ENCODE measurements around the gene TBC1D19. TPM values are rescaled to one million over a fixed set of nuclear protein-coding genes. Genes with fewer than 3 reads are reported as not detected.

The TBC1D19 gene
- total RNA-seq, 4 donors from 2014 or later = 19.8 to 23.4 (median 20.7) TPM

- Histone ChIP-seq H3K4me1 (no peaks in the 10 kb centered on the region), H3K9me3 (peaks cover 0 to 4% (median 0%) of the 10 kb centered on the region in 4 donors), H3K27ac (no peak overlapping the region), H3K4me3 (no peak overlapping the region), H3K27me3 (no peaks in the 10 kb centered on the region), H3K36me3 (peaks cover 0 to 7% (median 0%) of the 10 kb centered on the region in 3 donors)
- 95 to 97% methylated on average over 6 of the region's 6 CpGs for WGBS, 2 donors
- TF ChIP-seq EP300 (IDR thresholded peaks at IDR 0.05) = no peak
- TF ChIP-seq POLR2A (IDR thresholded peaks at IDR 0.05) = no peak
- no peak for TF ChIP-seq CTCF (IDR thresholded peaks at IDR 0.05)
- no peak for DNase-seq (ENCODE audit: low spot score in 2 of 2)
Observed at GRCh38 chr4:26594778-26595177, 10.9 kb downstream of the TBC1D19 start.

- Histone ChIP-seq H3K36me3 (peaks cover 0 to 7% (median 0%) of the 10 kb centered on the region in 3 donors), H3K9me3 (peaks cover 0 to 4% (median 0%) of the 10 kb centered on the region in 4 donors), H3K27me3 (no peaks in the 10 kb centered on the region), H3K27ac (no peak overlapping the region), H3K4me1 (no peaks in the 10 kb centered on the region), H3K4me3 (no peak overlapping the region)
- no peak for DNase-seq (ENCODE audit: low spot score in 2 of 2)
- 86 to 91% methylated on average over 1 of the region's 1 CpG for WGBS, 2 donors
- TF ChIP-seq CTCF (IDR thresholded peaks at IDR 0.05) (no peak), EP300 (IDR thresholded peaks at IDR 0.05) (no peak), POLR2A (IDR thresholded peaks at IDR 0.05) (no peak)
Observed at GRCh38 chr4:26596843-26597242, 13.0 kb downstream of the TBC1D19 start.

- Histone ChIP-seq H3K4me3 (no peak overlapping the region), H3K9me3 (no peaks in the 10 kb centered on the region), H3K36me3 (peaks cover 0 to 7% (median 0%) of the 10 kb centered on the region in 3 donors), H3K4me1 (no peaks in the 10 kb centered on the region), H3K27me3 (no peaks in the 10 kb centered on the region), H3K27ac (no peak overlapping the region)
- TF ChIP-seq CTCF (IDR thresholded peaks at IDR 0.05) = no peak
- no peak for TF ChIP-seq POLR2A (IDR thresholded peaks at IDR 0.05)
- TF ChIP-seq EP300 (IDR thresholded peaks at IDR 0.05) = no peak
- DNase-seq (ENCODE audit: low spot score in 2 of 2) = no peak
- 93 to 96% methylated on average over 1 of the region's 1 CpG for WGBS, 2 donors
Observed at GRCh38 chr4:26601204-26601603, 17.3 kb downstream of the TBC1D19 start.

- H3K27ac ChIP-seq = no peak overlapping the region
- WGBS, 2 donors = 81 to 85% methylated on average over 2 of the region's 2 CpGs
- TF ChIP-seq POLR2A (IDR thresholded peaks at IDR 0.05) (no peak), EP300 (IDR thresholded peaks at IDR 0.05) (no peak), CTCF (IDR thresholded peaks at IDR 0.05) (no peak)
- no peak overlapping the region for H3K4me3 ChIP-seq
- DNase-seq (ENCODE audit: low spot score in 2 of 2) = no peak
- H3K27me3 ChIP-seq = no peaks in the 10 kb centered on the region
- no peaks in the 10 kb centered on the region for H3K36me3 ChIP-seq
- peaks cover 0 to 12% (median 3%) of the 10 kb centered on the region in 4 donors for H3K4me1 ChIP-seq
- no peaks in the 10 kb centered on the region for H3K9me3 ChIP-seq
Observed at GRCh38 chr4:26607776-26608175, 23.9 kb downstream of the TBC1D19 start.

GRCh38 chr4:26609391-26609790 is 25.5 kb downstream of the TBC1D19 start:
- H3K36me3 ChIP-seq = no peaks in the 10 kb centered on the region
- no peak for DNase-seq (ENCODE audit: low spot score in 2 of 2)
- H3K27me3 ChIP-seq = no peaks in the 10 kb centered on the region
- TF ChIP-seq POLR2A (IDR thresholded peaks at IDR 0.05) = no peak
- TF ChIP-seq CTCF (IDR thresholded peaks at IDR 0.05) = no peak
- no peak for TF ChIP-seq EP300 (IDR thresholded peaks at IDR 0.05)
- H3K9me3 ChIP-seq = no peaks in the 10 kb centered on the region
- no peak overlapping the region for H3K4me3 ChIP-seq
- H3K4me1 ChIP-seq = peaks cover 0 to 12% (median 3%) of the 10 kb centered on the region in 4 donors
- no peak overlapping the region for H3K27ac ChIP-seq

All from tibial nerve (tissue), 4 donors.